Epithelial cell of alveolus of lung (primary cell): ENCODE measurements around the gene CFAP52. TPM values are rescaled to one million over a fixed set of nuclear protein-coding genes. Genes with fewer than 3 reads are reported as not detected.

ENCODE experiments used
- total RNA-seq: library from RNA; depleted of rRNA; stranded (reverse); fragments of >200 nt; gene quantifications from 2 replicates; pipeline ENCODE4 v1.2.1, GENCODE V29; 2015

The CFAP52 gene, protein sequence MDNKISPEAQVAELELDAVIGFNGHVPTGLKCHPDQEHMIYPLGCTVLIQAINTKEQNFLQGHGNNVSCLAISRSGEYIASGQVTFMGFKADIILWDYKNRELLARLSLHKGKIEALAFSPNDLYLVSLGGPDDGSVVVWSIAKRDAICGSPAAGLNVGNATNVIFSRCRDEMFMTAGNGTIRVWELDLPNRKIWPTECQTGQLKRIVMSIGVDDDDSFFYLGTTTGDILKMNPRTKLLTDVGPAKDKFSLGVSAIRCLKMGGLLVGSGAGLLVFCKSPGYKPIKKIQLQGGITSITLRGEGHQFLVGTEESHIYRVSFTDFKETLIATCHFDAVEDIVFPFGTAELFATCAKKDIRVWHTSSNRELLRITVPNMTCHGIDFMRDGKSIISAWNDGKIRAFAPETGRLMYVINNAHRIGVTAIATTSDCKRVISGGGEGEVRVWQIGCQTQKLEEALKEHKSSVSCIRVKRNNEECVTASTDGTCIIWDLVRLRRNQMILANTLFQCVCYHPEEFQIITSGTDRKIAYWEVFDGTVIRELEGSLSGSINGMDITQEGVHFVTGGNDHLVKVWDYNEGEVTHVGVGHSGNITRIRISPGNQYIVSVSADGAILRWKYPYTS
- not detected in 2 replicates for total RNA-seq

GRCh38 chr17:9576521-9577372 is at the start of gene CFAP52:
Gene CFAP52 (plus strand): TSS chr17:9576642. CDS start chr17:9576696, 54 bp downstream.

DNA sequence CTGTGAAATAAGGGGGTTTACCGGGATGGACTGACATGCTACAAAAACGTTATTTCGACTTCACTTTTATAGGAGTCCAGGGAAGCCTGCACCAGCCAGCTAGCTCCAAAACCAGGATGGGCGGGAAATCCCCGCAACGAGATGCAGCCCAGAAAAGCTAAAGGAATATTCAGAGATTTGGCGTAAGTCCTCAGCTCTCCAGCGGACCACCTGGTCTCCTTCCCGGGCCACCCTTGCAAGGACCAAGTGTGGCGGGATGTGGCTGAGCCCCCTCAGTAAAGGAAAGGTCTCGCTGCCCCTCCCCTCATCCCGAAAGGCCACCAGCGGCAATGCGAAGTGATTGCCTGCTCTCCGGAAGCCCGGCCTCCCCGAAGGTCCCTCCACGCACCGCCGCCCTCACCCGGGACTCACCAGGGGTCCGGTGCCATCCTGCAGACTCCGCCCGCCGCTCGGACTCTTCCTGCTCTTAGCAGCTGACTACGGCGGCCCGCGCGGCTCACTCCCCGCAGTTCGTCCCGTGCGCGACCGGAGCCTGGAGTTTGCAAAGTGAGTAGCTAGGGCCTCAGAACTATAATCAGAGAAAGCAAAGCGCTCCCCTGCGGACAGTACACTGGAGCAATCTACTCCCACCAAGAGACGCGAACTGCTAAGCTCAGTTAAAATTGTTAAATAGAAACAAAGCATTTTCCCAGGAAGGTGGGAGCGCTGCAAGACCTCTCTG is 901 bp upstream of the CFAP52 start, which contains the start of gene STX8:
Gene STX8, minus strand, starts transcription at position 440 of the 721 bp plus-strand sequence. Its CDS starts 12 bp downstream, at position 428.

DNA sequence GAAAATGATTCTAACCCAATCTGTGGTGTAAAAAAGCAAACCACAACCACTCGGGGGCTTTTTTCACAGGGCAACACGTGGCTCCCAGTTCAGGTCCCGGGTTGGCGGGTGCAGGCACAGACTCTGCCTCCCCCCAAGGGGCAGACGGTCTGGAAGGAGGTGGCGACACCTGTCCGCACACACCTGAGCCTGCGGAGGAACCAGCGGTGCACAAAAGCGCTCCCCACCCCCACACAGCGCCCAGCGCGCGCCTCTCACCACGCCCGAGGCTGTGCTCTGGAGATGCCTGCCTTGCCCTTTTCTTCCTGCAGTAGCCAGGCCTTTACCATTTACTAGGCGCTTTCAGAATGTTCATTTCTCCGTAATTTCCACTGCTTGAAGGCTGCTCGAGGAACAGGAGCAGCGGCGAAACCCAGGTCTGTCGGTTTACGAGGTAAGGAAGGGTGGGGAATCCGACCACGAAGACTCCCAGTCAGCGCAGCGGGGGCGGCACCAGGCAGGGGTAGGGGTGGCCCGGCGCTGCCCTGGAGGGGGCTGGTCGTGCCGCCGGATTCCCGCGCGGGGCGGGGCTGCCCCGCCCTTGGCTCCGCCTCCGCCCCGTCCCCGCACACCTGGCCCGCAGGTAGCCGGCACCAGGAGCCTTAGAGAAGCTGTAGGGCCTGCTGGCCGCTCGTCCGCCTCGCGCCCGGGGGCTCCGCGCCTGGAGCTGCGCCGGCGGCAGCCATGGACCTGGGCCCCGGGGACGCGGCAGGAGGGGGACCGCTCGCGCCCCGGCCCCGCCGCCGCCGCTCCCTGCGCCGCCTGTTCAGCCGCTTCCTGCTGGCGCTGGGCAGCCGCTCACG is 68.7 kb downstream of the CFAP52 start, which contains the start of gene USP43:
Gene USP43, plus strand, starts transcription at position 608 of the 842 bp plus-strand sequence. Its CDS starts 116 bp downstream, at position 724.

Other genes starting within 250 kb of the CFAP52 start
- gene STX8, start 822 bp upstream of the CFAP52 start, total RNA-seq = 62.4 and 122 TPM in 2 replicates
- gene USP43, start 68.9 kb downstream of the CFAP52 start, total RNA-seq = 0.08 and 0.91 TPM in 2 replicates
- gene DHRS7C, start 214.9 kb downstream of the CFAP52 start, total RNA-seq = not detected in 2 replicates
- not detected in 2 replicates for gene GSG1L2, start 245.4 kb downstream of the CFAP52 start, total RNA-seq
- gene GLP2R, start 249.3 kb downstream of the CFAP52 start, total RNA-seq = under 0.01 TPM in 1 of 2 replicates, not detected in the other